OCI-LY3 (cell line): Measurements from ENCODE around the gene NRP2.

ENCODE experiments used
- H2AFZ ChIP-seq: fragments of 200-600, 300-600 bp; shearing (Covaris generic); 2 replicates; pipeline ENCODE4 v1.6.0; 2014; ENCODE audit warnings: antibody characterized with exemption, low read depth, low read length
- H3K27ac ChIP-seq: fragments of 200-600, 300-600 bp; sonication (generic); 2 replicates; pipeline ENCODE4 v1.5.1; 2014; ENCODE audit warnings: mild to moderate bottlenecking, low read length, moderate library complexity, mixed read lengths
- H3K27me3 ChIP-seq: fragments of 200-600, 300-600 bp; sonication (generic); 2 replicates; pipeline ENCODE4 v1.6.1; 2014; ENCODE audit warnings: low read depth, low read length, mixed read lengths
- H3K36me3 ChIP-seq: fragments of 200-600, 300-600 bp; sonication (generic); replicated peaks from 2 replicates; pipeline ENCODE3; 2014; ENCODE audit warnings: low read depth, low read length, mixed read lengths
- H3K4me1 ChIP-seq: fragments of 300-600, 200-600 bp; sonication (generic); 2 replicates; pipeline ENCODE4 v1.6.1; 2014; ENCODE audit warnings: low read length, mixed read lengths
- H3K4me2 ChIP-seq: fragments of 200-600, 300-600 bp; sonication (generic); 2 replicates; pipeline ENCODE4 v1.6.1; 2014; ENCODE audit warnings: low read length, mixed read lengths
- H3K4me3 ChIP-seq: fragments of 300-600, 200-600 bp; sonication (generic); 2 replicates; pipeline ENCODE4 v1.5.1; 2014; ENCODE audit warnings: antibody characterized with exemption, mild to moderate bottlenecking, low read length, moderate library complexity
- H3K79me2 ChIP-seq: fragments of 300-600, 200-600 bp; shearing (Covaris generic); 2 replicates; pipeline ENCODE4 v1.6.1; 2014; ENCODE audit warnings: mild to moderate bottlenecking, low read length, mixed read lengths
- H3K9ac ChIP-seq: fragments of 300-600, 200-600 bp; shearing (Covaris generic); 2 replicates; pipeline ENCODE4 v1.6.0; 2014; ENCODE audit warnings: mild to moderate bottlenecking, low read length, moderate library complexity
- H3K9me3 ChIP-seq: fragments of 200-600, 300-600 bp; shearing (Covaris generic); 2 replicates; pipeline ENCODE4 v1.6.1; 2014; ENCODE audit warnings: low read length, mixed read lengths; ENCODE audit not compliant: insufficient read depth
- H4K20me1 ChIP-seq: fragments of 200-600, 300-600 bp; sonication (generic); 2 replicates; pipeline ENCODE4 v1.6.1; 2016; ENCODE audit warnings: low read length, mixed read lengths; ENCODE audit not compliant: insufficient read depth
- EZH2phosphoT487 ChIP-seq: fragments of 200-600 bp; shearing (Covaris generic); IDR thresholded peaks from 2 replicates; pipeline ENCODE4 v1.6.1; 2018; ENCODE audit warnings: antibody characterized with exemption, mixed run types, low read depth
- TF ChIP-seq, protein P1 (sequence below): fragments of 200-600, 300-600 bp; sonication (generic); IDR thresholded peaks from 2 replicates; pipeline ENCODE4 v1.5.1; 2014; ENCODE audit warnings: antibody characterized with exemption, low read length, low read depth

Gene NRP2

GRCh38 chr2:205733648-205734047 lies 51.3 kb downstream of the NRP2 start:
- H3K4me1 ChIP-seq, result peaks cover 14% of the 10 kb centered on the region
- H3K27me3 ChIP-seq, result no peaks in the 10 kb centered on the region
- no peaks in the 10 kb centered on the region for H3K36me3 ChIP-seq
- no peak overlapping the region for H3K4me2 ChIP-seq
- no peaks in the 10 kb centered on the region for H3K9me3 ChIP-seq
- H2AFZ ChIP-seq, result no peak overlapping the region
- no peaks in the 10 kb centered on the region for H3K79me2 ChIP-seq
- H4K20me1 ChIP-seq, result no peaks in the 10 kb centered on the region
- TF ChIP-seq, protein P1, sequence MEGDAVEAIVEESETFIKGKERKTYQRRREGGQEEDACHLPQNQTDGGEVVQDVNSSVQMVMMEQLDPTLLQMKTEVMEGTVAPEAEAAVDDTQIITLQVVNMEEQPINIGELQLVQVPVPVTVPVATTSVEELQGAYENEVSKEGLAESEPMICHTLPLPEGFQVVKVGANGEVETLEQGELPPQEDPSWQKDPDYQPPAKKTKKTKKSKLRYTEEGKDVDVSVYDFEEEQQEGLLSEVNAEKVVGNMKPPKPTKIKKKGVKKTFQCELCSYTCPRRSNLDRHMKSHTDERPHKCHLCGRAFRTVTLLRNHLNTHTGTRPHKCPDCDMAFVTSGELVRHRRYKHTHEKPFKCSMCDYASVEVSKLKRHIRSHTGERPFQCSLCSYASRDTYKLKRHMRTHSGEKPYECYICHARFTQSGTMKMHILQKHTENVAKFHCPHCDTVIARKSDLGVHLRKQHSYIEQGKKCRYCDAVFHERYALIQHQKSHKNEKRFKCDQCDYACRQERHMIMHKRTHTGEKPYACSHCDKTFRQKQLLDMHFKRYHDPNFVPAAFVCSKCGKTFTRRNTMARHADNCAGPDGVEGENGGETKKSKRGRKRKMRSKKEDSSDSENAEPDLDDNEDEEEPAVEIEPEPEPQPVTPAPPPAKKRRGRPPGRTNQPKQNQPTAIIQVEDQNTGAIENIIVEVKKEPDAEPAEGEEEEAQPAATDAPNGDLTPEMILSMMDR, result no peak
- TF ChIP-seq EZH2phosphoT487, result no peak
- no peak overlapping the region for H3K4me3 ChIP-seq
- no peak overlapping the region for H3K27ac ChIP-seq
- H3K9ac ChIP-seq, result no peak overlapping the region

- Histone ChIP-seq H3K9ac (no peak overlapping the region), H4K20me1 (no peaks in the 10 kb centered on the region), H3K9me3 (no peaks in the 10 kb centered on the region), H3K27ac (no peak overlapping the region), H2AFZ (no peak overlapping the region), H3K4me2 (no peak overlapping the region), H3K27me3 (no peaks in the 10 kb centered on the region), H3K4me3 (no peak overlapping the region), H3K4me1 (peaks cover 14% of the 10 kb centered on the region), H3K36me3 (no peaks in the 10 kb centered on the region), H3K79me2 (no peaks in the 10 kb centered on the region)
- TF ChIP-seq EZH2phosphoT487, result no peak
- TF ChIP-seq, protein P1, result no peak
Observed at GRCh38 chr2:205734436-205735037, 52.2 kb downstream of the NRP2 start.

DNA sequence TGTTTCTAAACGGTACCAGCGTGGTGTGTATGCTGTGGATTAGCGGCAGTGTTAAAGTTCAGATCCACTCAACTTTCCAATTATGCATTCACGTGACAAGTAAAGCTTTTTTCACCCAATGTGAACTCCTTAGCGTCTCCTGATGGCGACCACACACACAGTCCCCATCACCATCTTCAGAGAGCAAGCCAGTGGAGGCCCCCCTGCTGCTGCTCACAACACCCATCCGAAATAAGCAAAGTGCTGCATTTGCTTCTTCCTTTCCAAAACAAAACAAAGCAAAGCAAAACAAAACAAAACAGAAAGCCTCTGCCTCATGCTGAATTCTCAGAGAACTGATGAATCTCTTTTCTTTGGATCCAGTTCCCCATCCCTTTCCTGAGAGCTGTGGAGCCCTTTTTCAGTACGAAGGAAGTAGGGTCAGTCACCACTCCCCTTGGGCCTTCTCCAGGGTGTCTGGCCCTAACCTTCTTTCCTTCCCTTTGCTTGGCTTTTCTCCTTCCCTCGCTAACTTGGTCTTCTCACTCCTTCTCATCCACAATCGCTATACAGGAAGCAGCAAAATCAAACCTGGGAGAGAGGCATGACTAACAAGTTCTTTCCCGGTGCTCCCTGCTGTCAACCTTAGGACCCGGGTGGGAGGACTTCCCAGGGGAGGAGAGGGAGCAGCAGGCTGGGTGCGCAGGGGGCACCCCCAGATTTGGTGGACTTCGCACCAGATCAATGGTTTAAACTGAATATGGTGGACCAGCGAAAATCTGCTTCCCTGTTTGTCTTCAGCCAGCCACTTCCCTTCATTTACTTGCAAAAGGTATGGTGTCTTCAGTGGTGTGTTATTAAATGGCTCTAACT lies 56.0 kb downstream of the NRP2 start:
- TF ChIP-seq, protein P1, result no peak
- TF ChIP-seq EZH2phosphoT487, result no peak
- Histone ChIP-seq H4K20me1 (no peaks in the 10 kb centered on the region), H3K27ac (no peak overlapping the region), H3K27me3 (0 out of 2 replicates have a peak, but pooled peaks cover 11% of the 10 kb centered on the region), H2AFZ (no peak overlapping the region), H3K4me1 (no peaks in the 10 kb centered on the region), H3K4me3 (no peak overlapping the region), H3K9ac (no peak overlapping the region), H3K9me3 (no peaks in the 10 kb centered on the region), H3K4me2 (no peak overlapping the region), H3K36me3 (no peaks in the 10 kb centered on the region), H3K79me2 (no peaks in the 10 kb centered on the region)

GRCh38 chr2:205739620-205740019 lies 57.3 kb downstream of the NRP2 start:
- Histone ChIP-seq H3K9ac (no peak overlapping the region), H3K27ac (no peak overlapping the region), H2AFZ (no peak overlapping the region), H3K4me1 (no peaks in the 10 kb centered on the region), H3K27me3 (0 out of 2 replicates have a peak, but pooled peaks cover 11% of the 10 kb centered on the region), H3K4me2 (no peak overlapping the region), H3K9me3 (no peaks in the 10 kb centered on the region), H3K4me3 (no peak overlapping the region), H3K79me2 (no peaks in the 10 kb centered on the region), H4K20me1 (no peaks in the 10 kb centered on the region), H3K36me3 (no peaks in the 10 kb centered on the region)
- TF ChIP-seq, protein P1, result no peak
- TF ChIP-seq EZH2phosphoT487, result no peak
